ENCODE data around the gene GARIN5B. TPM values are rescaled to one million over a fixed set of nuclear protein-coding genes. Genes with fewer than 3 reads are reported as not detected.
A peak's percentile ranks its signal among the peaks of the same experiment; 100 is the strongest.

Gene GARIN5B
- total RNA-seq, 1 experiment from 2014 or later: 0.13 TPM

DNA sequence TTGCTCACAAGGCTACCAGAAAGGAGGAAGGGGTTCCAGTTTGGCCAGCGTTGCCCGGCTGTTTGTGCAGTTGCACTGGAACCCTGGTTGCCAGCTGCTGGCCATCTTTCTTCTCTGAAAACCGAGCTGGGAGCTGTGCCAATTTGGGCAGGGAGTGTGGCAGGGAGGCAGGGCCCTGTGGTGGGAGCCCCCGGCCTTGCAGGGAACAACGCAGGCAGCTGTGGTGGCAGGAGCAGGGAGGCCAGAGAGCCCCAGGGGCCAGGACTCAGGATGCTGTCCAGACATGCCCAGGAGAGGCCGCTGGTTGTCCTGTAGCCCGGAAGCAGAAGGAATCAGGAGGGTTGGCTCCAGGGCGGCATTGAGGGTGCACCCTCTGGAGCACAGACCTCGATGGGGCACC is 18.6 kb downstream of the GARIN5B start:
- peaks cover 33 to 54% of the 10 kb centered on the region in 2 experiments for H3K4me1 Mint-ChIP-seq
- Histone ChIP-seq H3T11ph (ENCODE audit: low read length) (no peak overlapping the region), H3K27ac (ENCODE audit: insufficient read length, low read depth, low read length) (no peak overlapping the region), H3K18ac (ENCODE audit: insufficient read length, low read depth, low read length) (no peak overlapping the region), H2BK120ac (ENCODE audit: low read depth, low read length, poor library complexity, severe bottlenecking) (no peak overlapping the region), H3K4ac (ENCODE audit: low read depth, low read length) (no peak overlapping the region), H2AK5ac (ENCODE audit: insufficient read length, low read length) (no peak overlapping the region), H2BK12ac (ENCODE audit: insufficient read length, low read depth, low read length) (no peak overlapping the region), H3K4me2 (ENCODE audit: insufficient read depth, insufficient read length, low read length) (no peak overlapping the region), H3K56ac (ENCODE audit: insufficient read length, low read depth, low read length) (no peak overlapping the region), H3K79me2 (ENCODE audit: insufficient read depth, low read length) (no peaks in the 10 kb centered on the region), H4K5ac (ENCODE audit: insufficient read length, low read depth, low read length) (no peak overlapping the region), H4K91ac (ENCODE audit: insufficient read length, low read depth, low read length) (no peak overlapping the region), H3K79me1 (ENCODE audit: insufficient read depth, low read depth, low read length, poor library complexity, severe bottlenecking) (no peaks in the 10 kb centered on the region), H3K9ac (ENCODE audit: extremely low read depth, insufficient read length, low read length) (no peak overlapping the region), H2BK5ac (ENCODE audit: insufficient read length, low read length) (no peak overlapping the region), H2BK15ac (ENCODE audit: low read depth, low read length) (no peak overlapping the region), H3K14ac (ENCODE audit: insufficient read depth, low read length) (no peak overlapping the region), H3K27me3 (ENCODE audit: insufficient read depth, low read length) (no peaks in the 10 kb centered on the region), H3K23ac (ENCODE audit: insufficient read length, low read depth, low read length) (no peak overlapping the region), H3K9me3 (ENCODE audit: control insufficient read depth, low read depth, low read length) (no peaks in the 10 kb centered on the region), H3K23me2 (ENCODE audit: insufficient read length, low read depth, low read length, poor library complexity, severe bottlenecking) (peaks cover 14% of the 10 kb centered on the region), H2AFZ (ENCODE audit: low read length) (no peak overlapping the region), H3K4me1 (ENCODE audit: insufficient read depth, low read length) (peaks cover 2% of the 10 kb centered on the region; the same call in 1 of the 2 replicates), H2BK20ac (ENCODE audit: low read depth, low read length, poor library complexity, severe bottlenecking) (no peak overlapping the region), H4K20me1 (ENCODE audit: control insufficient read depth, insufficient read depth, insufficient read length) (no peaks in the 10 kb centered on the region), H4K8ac (replicated peaks; ENCODE audit: insufficient read length, low read depth, low read length) (no peak overlapping the region)
- peaks cover 27 to 52% (median 47%) of the 10 kb centered on the region in 3 experiments; a peak in 6 of 7 replicates for H3K36me3 Mint-ChIP-seq (ENCODE audit: insufficient read depth in 1 of 3, low read depth in 3 of 3)
- H3K27ac Mint-ChIP-seq: 0 out of 7 replicates have a peak overlapping the region, but pooled peaks of 2 of the 3 experiments have one; percentile 44 to 89
- WGBS (ENCODE audit: extremely low coverage, insufficient read length, low lambda C conversion rate): no CpG with 5 or more reads among the region's 9 CpGs
- H3K4me3 Mint-ChIP-seq: no peak overlapping the region; a peak in 1 of 5 replicates
- H3K27me3 Mint-ChIP-seq (ENCODE audit: low read depth): no peaks in the 10 kb centered on the region
- no peak for DNase-seq
- no peaks in the 10 kb centered on the region for H3K9me3 Mint-ChIP-seq
- TF ChIP-seq, protein P1, sequence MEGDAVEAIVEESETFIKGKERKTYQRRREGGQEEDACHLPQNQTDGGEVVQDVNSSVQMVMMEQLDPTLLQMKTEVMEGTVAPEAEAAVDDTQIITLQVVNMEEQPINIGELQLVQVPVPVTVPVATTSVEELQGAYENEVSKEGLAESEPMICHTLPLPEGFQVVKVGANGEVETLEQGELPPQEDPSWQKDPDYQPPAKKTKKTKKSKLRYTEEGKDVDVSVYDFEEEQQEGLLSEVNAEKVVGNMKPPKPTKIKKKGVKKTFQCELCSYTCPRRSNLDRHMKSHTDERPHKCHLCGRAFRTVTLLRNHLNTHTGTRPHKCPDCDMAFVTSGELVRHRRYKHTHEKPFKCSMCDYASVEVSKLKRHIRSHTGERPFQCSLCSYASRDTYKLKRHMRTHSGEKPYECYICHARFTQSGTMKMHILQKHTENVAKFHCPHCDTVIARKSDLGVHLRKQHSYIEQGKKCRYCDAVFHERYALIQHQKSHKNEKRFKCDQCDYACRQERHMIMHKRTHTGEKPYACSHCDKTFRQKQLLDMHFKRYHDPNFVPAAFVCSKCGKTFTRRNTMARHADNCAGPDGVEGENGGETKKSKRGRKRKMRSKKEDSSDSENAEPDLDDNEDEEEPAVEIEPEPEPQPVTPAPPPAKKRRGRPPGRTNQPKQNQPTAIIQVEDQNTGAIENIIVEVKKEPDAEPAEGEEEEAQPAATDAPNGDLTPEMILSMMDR (conservative IDR thresholded peaks at IDR 0.05): no peak
